GM12878 (cell line): ENCODE results near the gene C10orf71.

Experiments
- ASH2L ChIP-seq: fragments of 300-600, 200-600 bp; sonication (generic); IDR thresholded peaks from 2 replicates; pipeline ENCODE4 v1.6.1; 2017; ENCODE audit warnings: low read depth, mild to moderate bottlenecking, borderline replicate concordance
- BMI1 ChIP-seq: fragments of 450-650 bp; IDR thresholded peaks from 2 replicates; pipeline ENCODE4 v1.6.1; 2016; ENCODE audit warnings: mild to moderate bottlenecking, moderate library complexity, borderline replicate concordance
- EP300 ChIP-seq, 2 experiments: fragments of 150-350 bp in 1 of 2; IDR thresholded peaks; 2 replicates each; pipeline ENCODE4 v1.6.1; 2011 to 2012; ENCODE audit warnings: low read depth in 2 of 2, low read length in 2 of 2, borderline replicate concordance in 1 of 2, improper control_type of control experiment in 1 of 2, inconsistent platforms in 1 of 2; ENCODE audit not compliant: control insufficient read depth in 1 of 2
- TF ChIP-seq, protein P1 (sequence below), 3 experiments: IDR thresholded peaks in 2 of 3; conservative IDR thresholded peaks in 1 of 3; 2 replicates each; pipeline ENCODE4 v1.5.1; 2011; ENCODE audit warnings: low read depth in 3 of 3, low read length in 3 of 3, mild to moderate bottlenecking in 3 of 3, control low read depth in 2 of 3, moderate library complexity in 2 of 3, inconsistent platforms in 1 of 3, mixed read lengths in 1 of 3; ENCODE audit not compliant: control insufficient read depth in 2 of 3, insufficient read depth in 1 of 3; ENCODE audit errors: extremely low read depth in 1 of 3

DNA sequence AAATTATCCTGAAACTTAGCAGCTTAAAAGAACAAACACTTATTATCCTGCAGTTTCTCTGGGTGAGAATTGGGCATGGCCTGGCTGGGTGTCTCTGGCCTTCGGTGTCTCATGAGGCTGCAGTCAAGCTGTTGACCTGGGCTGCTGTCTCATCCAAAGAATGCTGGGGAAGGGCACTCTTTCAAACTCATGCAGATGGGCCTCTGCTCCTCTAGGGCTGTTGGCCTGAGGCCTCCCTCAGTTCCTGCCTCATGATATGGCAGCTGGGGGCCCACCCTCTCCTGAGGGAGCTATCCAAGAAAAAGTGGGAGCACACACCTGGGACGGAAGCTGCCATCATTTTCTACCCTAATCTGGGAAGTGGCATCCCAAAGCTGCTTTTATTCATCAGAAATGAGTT lies 53.4 kb downstream of the C10orf71 start:
- TF ChIP-seq, protein P1, sequence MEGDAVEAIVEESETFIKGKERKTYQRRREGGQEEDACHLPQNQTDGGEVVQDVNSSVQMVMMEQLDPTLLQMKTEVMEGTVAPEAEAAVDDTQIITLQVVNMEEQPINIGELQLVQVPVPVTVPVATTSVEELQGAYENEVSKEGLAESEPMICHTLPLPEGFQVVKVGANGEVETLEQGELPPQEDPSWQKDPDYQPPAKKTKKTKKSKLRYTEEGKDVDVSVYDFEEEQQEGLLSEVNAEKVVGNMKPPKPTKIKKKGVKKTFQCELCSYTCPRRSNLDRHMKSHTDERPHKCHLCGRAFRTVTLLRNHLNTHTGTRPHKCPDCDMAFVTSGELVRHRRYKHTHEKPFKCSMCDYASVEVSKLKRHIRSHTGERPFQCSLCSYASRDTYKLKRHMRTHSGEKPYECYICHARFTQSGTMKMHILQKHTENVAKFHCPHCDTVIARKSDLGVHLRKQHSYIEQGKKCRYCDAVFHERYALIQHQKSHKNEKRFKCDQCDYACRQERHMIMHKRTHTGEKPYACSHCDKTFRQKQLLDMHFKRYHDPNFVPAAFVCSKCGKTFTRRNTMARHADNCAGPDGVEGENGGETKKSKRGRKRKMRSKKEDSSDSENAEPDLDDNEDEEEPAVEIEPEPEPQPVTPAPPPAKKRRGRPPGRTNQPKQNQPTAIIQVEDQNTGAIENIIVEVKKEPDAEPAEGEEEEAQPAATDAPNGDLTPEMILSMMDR (IDR thresholded peaks at IDR 0.05 in 2 of 3, conservative IDR thresholded peaks at IDR 0.05 in 1 of 3; ENCODE audit: control insufficient read depth in 2 of 3, extremely low read depth in 1 of 3, insufficient read depth in 1 of 3, low read depth in 3 of 3, low read length in 3 of 3) = no peak
- TF ChIP-seq BMI1 = no peak
- TF ChIP-seq ASH2L = no peak
- TF ChIP-seq EP300 (IDR thresholded peaks at IDR 0.05; ENCODE audit: borderline replicate concordance in 1 of 2, control insufficient read depth in 1 of 2, low read depth in 2 of 2, low read length in 2 of 2) = no peak
